ENCODE measurements around the gene HTRA3. TPM values are rescaled to one million over a fixed set of nuclear protein-coding genes. Genes with fewer than 3 reads are reported as not detected.

The HTRA3 gene
- total and polyA plus RNA-seq, 4 donors: 0.36 to 1.2 (median 1.1) TPM

DNA sequence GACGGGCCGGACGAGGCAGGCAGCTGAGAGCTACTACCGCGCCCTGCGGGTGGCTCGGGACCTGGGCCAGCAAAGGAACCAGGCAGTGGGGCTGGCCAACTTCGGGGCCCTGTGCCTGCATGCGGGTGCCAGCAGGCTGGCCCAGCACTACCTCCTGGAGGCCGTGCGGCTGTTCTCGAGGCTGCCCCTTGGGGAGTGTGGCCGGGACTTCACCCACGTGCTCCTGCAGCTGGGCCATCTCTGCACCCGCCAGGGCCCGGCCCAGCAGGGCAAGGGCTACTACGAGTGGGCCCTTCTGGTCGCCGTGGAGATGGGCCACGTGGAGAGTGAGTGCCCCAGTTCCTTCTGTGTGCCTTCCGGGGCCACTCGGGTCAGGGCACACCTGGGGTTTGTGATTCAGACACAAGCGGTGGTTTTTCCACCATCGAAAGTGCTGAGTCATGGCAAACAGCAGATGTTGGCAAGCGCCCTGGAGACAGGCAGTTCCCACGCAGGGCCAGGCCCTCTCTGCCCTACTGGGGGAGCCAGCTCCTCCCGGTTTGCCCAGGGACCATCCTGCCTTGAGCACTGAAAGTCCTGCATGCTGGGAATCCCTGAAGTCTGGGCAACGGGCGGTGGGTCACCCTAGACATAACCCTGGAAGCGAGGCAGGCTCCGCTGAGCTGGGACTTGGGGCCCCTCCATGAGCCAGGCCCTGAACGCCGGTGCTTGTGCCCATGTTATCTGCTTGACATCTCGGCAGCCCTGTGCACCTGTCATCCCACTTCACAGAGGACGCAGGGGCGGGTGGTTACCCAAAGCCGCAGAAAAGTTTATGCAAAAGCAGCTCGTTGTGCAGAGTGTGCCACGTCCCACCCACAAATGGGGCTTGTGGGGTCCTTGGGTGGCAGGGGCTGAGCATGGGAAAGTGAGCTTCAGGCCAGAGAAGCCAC, 41.0 kb upstream of the HTRA3 start:
- H3K27me3 ChIP-seq (ENCODE audit: control insufficient read depth in 4 of 4, insufficient read depth in 4 of 4, low read length in 3 of 4): no peaks in the 10 kb centered on the region
- peaks cover 0 to 34% (median 21%) of the 10 kb centered on the region in 4 donors for H3K36me3 ChIP-seq (ENCODE audit: control insufficient read depth in 4 of 4, insufficient read depth in 3 of 4, low read depth in 1 of 4, low read length in 3 of 4)
- no peak for DNase-seq (ENCODE audit: low spot score)
- 39% methylated on average over 39 of the region's 39 CpGs for WGBS
- H3K27ac ChIP-seq (ENCODE audit: low read depth in 1 of 2, low read length in 2 of 2): peak overlapping the region; percentile 68 to 74
- no peak overlapping the region for H3K9ac ChIP-seq (ENCODE audit: low read depth in 1 of 2, low read length in 2 of 2)
- peaks cover 2 to 18% (median 13%) of the 10 kb centered on the region in 4 donors for H3K4me1 ChIP-seq (ENCODE audit: control insufficient read depth in 4 of 4, insufficient read depth in 4 of 4, low read length in 3 of 4)
- H3K9me3 ChIP-seq (ENCODE audit: control insufficient read depth in 4 of 4, low read length in 3 of 4): no peaks in the 10 kb centered on the region
- no peak overlapping the region for H3K4me3 ChIP-seq (ENCODE audit: low read depth in 1 of 3, low read length in 3 of 3)
- peak; percentile 79 for TF ChIP-seq FOXA1 (IDR thresholded peaks at IDR 0.05)
- peak; percentile 90 for TF ChIP-seq SP1 (IDR thresholded peaks at IDR 0.05)
- TF ChIP-seq GABPA (IDR thresholded peaks at IDR 0.05 in 1 of 2, conservative IDR thresholded peaks at IDR 0.05 in 1 of 2): peak in 1 of 2 donors; percentile 63
- TF ChIP-seq, protein P1, sequence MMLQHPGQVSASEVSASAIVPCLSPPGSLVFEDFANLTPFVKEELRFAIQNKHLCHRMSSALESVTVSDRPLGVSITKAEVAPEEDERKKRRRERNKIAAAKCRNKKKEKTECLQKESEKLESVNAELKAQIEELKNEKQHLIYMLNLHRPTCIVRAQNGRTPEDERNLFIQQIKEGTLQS (IDR thresholded peaks at IDR 0.05): no peak
- peak in 1 of 2 donors; percentile 20 for TF ChIP-seq RAD21 (IDR thresholded peaks at IDR 0.05)
- TF ChIP-seq, protein P2, sequence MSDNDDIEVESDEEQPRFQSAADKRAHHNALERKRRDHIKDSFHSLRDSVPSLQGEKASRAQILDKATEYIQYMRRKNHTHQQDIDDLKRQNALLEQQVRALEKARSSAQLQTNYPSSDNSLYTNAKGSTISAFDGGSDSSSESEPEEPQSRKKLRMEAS (IDR thresholded peaks at IDR 0.05): peak; percentile 98
- TF ChIP-seq JUND (IDR thresholded peaks at IDR 0.05): no peak
- TF ChIP-seq HNF4A (conservative IDR thresholded peaks at IDR 0.05): peak; percentile 64 to 85
- TF ChIP-seq EGR1 (IDR thresholded peaks at IDR 0.05; ENCODE audit: low read depth in 2 of 2): peak; percentile 37 to 87
- TF ChIP-seq, protein P3, sequence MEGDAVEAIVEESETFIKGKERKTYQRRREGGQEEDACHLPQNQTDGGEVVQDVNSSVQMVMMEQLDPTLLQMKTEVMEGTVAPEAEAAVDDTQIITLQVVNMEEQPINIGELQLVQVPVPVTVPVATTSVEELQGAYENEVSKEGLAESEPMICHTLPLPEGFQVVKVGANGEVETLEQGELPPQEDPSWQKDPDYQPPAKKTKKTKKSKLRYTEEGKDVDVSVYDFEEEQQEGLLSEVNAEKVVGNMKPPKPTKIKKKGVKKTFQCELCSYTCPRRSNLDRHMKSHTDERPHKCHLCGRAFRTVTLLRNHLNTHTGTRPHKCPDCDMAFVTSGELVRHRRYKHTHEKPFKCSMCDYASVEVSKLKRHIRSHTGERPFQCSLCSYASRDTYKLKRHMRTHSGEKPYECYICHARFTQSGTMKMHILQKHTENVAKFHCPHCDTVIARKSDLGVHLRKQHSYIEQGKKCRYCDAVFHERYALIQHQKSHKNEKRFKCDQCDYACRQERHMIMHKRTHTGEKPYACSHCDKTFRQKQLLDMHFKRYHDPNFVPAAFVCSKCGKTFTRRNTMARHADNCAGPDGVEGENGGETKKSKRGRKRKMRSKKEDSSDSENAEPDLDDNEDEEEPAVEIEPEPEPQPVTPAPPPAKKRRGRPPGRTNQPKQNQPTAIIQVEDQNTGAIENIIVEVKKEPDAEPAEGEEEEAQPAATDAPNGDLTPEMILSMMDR (IDR thresholded peaks at IDR 0.05; ENCODE audit: low read depth, low read length, missing input control): peak; percentile 10
- TF ChIP-seq RXRA (IDR thresholded peaks at IDR 0.05): peak; percentile 88 to 98
- TF ChIP-seq YY1 (IDR thresholded peaks at IDR 0.05): peak; percentile 62
- no peak for TF ChIP-seq FOXA2 (IDR thresholded peaks at IDR 0.05)
- TF ChIP-seq, protein P4, sequence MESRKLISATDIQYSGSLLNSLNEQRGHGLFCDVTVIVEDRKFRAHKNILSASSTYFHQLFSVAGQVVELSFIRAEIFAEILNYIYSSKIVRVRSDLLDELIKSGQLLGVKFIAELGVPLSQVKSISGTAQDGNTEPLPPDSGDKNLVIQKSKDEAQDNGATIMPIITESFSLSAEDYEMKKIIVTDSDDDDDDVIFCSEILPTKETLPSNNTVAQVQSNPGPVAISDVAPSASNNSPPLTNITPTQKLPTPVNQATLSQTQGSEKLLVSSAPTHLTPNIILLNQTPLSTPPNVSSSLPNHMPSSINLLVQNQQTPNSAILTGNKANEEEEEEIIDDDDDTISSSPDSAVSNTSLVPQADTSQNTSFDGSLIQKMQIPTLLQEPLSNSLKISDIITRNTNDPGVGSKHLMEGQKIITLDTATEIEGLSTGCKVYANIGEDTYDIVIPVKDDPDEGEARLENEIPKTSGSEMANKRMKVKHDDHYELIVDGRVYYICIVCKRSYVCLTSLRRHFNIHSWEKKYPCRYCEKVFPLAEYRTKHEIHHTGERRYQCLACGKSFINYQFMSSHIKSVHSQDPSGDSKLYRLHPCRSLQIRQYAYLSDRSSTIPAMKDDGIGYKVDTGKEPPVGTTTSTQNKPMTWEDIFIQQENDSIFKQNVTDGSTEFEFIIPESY (IDR thresholded peaks at IDR 0.05): no peak
- TF ChIP-seq, protein P5, sequence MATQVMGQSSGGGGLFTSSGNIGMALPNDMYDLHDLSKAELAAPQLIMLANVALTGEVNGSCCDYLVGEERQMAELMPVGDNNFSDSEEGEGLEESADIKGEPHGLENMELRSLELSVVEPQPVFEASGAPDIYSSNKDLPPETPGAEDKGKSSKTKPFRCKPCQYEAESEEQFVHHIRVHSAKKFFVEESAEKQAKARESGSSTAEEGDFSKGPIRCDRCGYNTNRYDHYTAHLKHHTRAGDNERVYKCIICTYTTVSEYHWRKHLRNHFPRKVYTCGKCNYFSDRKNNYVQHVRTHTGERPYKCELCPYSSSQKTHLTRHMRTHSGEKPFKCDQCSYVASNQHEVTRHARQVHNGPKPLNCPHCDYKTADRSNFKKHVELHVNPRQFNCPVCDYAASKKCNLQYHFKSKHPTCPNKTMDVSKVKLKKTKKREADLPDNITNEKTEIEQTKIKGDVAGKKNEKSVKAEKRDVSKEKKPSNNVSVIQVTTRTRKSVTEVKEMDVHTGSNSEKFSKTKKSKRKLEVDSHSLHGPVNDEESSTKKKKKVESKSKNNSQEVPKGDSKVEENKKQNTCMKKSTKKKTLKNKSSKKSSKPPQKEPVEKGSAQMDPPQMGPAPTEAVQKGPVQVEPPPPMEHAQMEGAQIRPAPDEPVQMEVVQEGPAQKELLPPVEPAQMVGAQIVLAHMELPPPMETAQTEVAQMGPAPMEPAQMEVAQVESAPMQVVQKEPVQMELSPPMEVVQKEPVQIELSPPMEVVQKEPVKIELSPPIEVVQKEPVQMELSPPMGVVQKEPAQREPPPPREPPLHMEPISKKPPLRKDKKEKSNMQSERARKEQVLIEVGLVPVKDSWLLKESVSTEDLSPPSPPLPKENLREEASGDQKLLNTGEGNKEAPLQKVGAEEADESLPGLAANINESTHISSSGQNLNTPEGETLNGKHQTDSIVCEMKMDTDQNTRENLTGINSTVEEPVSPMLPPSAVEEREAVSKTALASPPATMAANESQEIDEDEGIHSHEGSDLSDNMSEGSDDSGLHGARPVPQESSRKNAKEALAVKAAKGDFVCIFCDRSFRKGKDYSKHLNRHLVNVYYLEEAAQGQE (IDR thresholded peaks at IDR 0.05): peak; percentile 90
- TF ChIP-seq NR2F2 (IDR thresholded peaks at IDR 0.05): peak; percentile 81
- no peak for TF ChIP-seq HNF4G (IDR thresholded peaks at IDR 0.05)
- no peak for TF ChIP-seq TAF1 (conservative IDR thresholded peaks at IDR 0.05)

Data from liver (tissue), 9 donors.